Measurements from ENCODE around the gene AMFR. TPM values are rescaled to one million over a fixed set of nuclear protein-coding genes. Genes with fewer than 3 reads are reported as not detected.

The AMFR gene
- total and polyA plus RNA-seq, 10 of the 15 experiments (the other 5 are each of a cell fraction or from before 2014, with no cell fraction given), result 8.2 to 67.6 (median 28.1) TPM

DNA sequence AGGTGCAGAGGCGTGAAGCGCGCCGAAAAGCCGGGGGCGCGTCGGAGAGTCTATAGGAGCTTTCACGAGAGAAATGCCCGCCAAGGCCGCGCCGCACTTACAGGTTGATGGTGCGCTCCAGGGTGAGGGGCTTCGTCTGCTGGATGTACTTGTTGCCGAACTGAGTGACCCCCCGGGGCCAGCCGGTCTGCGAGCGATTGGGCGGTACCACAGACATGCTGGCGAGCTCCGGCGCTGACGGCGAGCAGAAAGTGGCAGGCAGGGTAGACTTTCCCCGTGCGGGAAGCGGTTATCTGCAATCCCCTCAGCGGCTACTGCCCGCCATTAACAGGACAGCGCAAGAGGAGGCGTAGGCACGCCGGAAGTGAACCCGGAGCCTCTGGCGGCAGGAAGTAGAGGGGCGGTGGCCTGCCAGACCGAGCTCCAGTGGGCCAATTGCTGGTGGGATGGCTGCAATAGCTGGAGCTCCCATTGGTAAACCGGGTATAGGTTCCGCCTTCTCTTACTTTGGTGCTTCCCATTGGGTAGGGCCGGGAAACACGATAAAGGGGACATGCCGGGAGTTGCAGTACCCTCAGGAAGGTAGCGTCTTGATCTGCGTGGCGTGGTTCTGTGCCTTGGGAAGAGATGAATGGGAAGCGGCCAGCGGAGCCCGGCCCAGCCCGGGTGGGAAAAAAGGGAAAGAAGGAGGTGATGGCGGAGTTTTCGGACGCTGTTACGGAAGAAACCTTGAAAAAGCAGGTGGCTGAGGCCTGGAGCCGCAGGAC lies 25.8 kb upstream of the AMFR start, which contains the start of the genes NUDT21 and OGFOD1 (continued):
- TF ChIP-seq, protein P1, sequence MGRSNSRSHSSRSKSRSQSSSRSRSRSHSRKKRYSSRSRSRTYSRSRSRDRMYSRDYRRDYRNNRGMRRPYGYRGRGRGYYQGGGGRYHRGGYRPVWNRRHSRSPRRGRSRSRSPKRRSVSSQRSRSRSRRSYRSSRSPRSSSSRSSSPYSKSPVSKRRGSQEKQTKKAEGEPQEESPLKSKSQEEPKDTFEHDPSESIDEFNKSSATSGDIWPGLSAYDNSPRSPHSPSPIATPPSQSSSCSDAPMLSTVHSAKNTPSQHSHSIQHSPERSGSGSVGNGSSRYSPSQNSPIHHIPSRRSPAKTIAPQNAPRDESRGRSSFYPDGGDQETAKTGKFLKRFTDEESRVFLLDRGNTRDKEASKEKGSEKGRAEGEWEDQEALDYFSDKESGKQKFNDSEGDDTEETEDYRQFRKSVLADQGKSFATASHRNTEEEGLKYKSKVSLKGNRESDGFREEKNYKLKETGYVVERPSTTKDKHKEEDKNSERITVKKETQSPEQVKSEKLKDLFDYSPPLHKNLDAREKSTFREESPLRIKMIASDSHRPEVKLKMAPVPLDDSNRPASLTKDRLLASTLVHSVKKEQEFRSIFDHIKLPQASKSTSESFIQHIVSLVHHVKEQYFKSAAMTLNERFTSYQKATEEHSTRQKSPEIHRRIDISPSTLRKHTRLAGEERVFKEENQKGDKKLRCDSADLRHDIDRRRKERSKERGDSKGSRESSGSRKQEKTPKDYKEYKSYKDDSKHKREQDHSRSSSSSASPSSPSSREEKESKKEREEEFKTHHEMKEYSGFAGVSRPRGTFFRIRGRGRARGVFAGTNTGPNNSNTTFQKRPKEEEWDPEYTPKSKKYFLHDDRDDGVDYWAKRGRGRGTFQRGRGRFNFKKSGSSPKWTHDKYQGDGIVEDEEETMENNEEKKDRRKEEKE (IDR thresholded peaks at IDR 0.05), result no peak
- TF ChIP-seq, protein P2, sequence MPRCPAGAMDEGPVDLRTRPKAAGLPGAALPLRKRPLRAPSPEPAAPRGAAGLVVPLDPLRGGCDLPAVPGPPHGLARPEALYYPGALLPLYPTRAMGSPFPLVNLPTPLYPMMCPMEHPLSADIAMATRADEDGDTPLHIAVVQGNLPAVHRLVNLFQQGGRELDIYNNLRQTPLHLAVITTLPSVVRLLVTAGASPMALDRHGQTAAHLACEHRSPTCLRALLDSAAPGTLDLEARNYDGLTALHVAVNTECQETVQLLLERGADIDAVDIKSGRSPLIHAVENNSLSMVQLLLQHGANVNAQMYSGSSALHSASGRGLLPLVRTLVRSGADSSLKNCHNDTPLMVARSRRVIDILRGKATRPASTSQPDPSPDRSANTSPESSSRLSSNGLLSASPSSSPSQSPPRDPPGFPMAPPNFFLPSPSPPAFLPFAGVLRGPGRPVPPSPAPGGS (IDR thresholded peaks at IDR 0.05; ENCODE audit: borderline replicate concordance, insufficient read depth, low read depth, low read length, poor library complexity, severe bottlenecking), result no peak
- TF ChIP-seq SIX5 (IDR thresholded peaks at IDR 0.05; ENCODE audit: low read depth, low read length, severe bottlenecking) (peak; percentile 56), MTA3 (IDR thresholded peaks at IDR 0.05; ENCODE audit: borderline replicate concordance, low read length) (no peak), SP1 (IDR thresholded peaks at IDR 0.05; ENCODE audit: low read depth, low read length) (peak; percentile 95), MEF2B (IDR thresholded peaks at IDR 0.05; ENCODE audit: partially characterized antibody, poor library complexity, severe bottlenecking) (no peak), PAX5 (IDR thresholded peaks at IDR 0.05; ENCODE audit: borderline replicate concordance, low read depth, low read length) (no peak), NRF1 (conservative IDR thresholded peaks at IDR 0.05; ENCODE audit: low read depth, low read length) (no peak; the same call in 1 of the 2 replicates), BRCA1 (IDR thresholded peaks at IDR 0.05; ENCODE audit: low read depth, low read length) (no peak), ATF7 (IDR thresholded peaks at IDR 0.05; ENCODE audit: low read depth) (0 out of 2 replicates have a peak, but pooled peaks have one; percentile 10), PAX8 (IDR thresholded peaks at IDR 0.05) (no peak), FOXM1 (IDR thresholded peaks at IDR 0.05; ENCODE audit: low read depth, low read length) (no peak), MTA2 (IDR thresholded peaks at IDR 0.05; ENCODE audit: low read depth) (0 out of 2 replicates have a peak, but pooled peaks have one; percentile 27), MYC (IDR thresholded peaks at IDR 0.05; ENCODE audit: insufficient read depth, insufficient read length, insufficient replicate concordance, low read length, severe bottlenecking) (no peak), MYB (IDR thresholded peaks at IDR 0.05; ENCODE audit: borderline replicate concordance, low read depth, low read length) (no peak)
- TF ChIP-seq, protein P3, sequence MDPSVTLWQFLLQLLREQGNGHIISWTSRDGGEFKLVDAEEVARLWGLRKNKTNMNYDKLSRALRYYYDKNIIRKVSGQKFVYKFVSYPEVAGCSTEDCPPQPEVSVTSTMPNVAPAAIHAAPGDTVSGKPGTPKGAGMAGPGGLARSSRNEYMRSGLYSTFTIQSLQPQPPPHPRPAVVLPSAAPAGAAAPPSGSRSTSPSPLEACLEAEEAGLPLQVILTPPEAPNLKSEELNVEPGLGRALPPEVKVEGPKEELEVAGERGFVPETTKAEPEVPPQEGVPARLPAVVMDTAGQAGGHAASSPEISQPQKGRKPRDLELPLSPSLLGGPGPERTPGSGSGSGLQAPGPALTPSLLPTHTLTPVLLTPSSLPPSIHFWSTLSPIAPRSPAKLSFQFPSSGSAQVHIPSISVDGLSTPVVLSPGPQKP (IDR thresholded peaks at IDR 0.05; ENCODE audit: low read depth, low read length), result peak; percentile 65
- TF ChIP-seq, protein P4, sequence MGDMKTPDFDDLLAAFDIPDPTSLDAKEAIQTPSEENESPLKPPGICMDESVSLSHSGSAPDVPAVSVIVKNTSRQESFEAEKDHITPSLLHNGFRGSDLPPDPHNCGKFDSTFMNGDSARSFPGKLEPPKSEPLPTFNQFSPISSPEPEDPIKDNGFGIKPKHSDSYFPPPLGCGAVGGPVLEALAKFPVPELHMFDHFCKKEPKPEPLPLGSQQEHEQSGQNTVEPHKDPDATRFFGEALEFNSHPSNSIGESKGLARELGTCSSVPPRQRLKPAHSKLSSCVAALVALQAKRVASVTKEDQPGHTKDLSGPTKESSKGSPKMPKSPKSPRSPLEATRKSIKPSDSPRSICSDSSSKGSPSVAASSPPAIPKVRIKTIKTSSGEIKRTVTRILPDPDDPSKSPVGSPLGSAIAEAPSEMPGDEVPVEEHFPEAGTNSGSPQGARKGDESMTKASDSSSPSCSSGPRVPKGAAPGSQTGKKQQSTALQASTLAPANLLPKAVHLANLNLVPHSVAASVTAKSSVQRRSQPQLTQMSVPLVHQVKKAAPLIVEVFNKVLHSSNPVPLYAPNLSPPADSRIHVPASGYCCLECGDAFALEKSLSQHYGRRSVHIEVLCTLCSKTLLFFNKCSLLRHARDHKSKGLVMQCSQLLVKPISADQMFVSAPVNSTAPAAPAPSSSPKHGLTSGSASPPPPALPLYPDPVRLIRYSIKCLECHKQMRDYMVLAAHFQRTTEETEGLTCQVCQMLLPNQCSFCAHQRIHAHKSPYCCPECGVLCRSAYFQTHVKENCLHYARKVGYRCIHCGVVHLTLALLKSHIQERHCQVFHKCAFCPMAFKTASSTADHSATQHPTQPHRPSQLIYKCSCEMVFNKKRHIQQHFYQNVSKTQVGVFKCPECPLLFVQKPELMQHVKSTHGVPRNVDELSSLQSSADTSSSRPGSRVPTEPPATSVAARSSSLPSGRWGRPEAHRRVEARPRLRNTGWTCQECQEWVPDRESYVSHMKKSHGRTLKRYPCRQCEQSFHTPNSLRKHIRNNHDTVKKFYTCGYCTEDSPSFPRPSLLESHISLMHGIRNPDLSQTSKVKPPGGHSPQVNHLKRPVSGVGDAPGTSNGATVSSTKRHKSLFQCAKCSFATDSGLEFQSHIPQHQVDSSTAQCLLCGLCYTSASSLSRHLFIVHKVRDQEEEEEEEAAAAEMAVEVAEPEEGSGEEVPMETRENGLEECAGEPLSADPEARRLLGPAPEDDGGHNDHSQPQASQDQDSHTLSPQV (IDR thresholded peaks at IDR 0.05), result no peak
- TF ChIP-seq, protein P5, sequence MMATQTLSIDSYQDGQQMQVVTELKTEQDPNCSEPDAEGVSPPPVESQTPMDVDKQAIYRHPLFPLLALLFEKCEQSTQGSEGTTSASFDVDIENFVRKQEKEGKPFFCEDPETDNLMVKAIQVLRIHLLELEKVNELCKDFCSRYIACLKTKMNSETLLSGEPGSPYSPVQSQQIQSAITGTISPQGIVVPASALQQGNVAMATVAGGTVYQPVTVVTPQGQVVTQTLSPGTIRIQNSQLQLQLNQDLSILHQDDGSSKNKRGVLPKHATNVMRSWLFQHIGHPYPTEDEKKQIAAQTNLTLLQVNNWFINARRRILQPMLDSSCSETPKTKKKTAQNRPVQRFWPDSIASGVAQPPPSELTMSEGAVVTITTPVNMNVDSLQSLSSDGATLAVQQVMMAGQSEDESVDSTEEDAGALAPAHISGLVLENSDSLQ (IDR thresholded peaks at IDR 0.05), result peak; percentile 86

All from GM12878 (cell line).